HG02884 (cell line): ENCODE data around the gene SLC25A13.
"Not testable (repeated sequence)": the region's sequence is repeated elsewhere in the genome, so short reads cannot be mapped to it uniquely, and the experiment has no call there.

Experiments used
- ATAC-seq: cut with Tn5 transposase; IDR thresholded peaks from one replicate; pipeline ENCODE4 v1.9.1; 2021; ENCODE audit warnings: mild to moderate bottlenecking, moderate library complexity; ENCODE audit not compliant: unreplicated experiment

The SLC25A13 gene

DNA sequence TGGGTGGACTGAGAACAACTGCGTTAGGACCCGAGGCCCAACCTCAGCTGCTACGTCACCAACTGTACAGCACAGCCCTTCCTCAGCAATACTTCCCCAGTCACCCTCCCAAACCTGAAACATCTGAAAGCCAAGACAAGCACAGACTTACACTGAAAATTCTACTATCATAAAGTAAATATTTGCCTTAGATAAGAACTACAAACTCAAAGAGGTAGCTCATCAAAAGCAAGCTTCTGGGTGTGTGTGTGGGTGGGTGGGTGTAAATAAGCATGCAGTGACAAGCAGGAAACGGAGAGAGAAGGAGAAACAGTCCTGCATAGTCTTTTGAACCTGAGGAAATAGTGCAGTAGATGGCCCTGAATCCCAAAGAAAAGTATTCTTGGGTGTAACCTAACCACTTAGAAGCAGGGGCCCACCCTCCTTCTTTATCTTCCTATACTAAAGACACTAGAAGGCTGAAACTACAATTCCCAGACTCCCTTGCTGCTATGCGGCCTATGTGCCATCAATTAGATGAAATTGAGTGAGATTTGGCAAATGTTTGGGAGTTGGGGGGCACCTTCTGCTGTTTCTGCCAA lies 18.7 kb downstream of the SLC25A13 start:
- ATAC-seq = no peak

GRCh38 chr7:96300986-96301385 lies 20.9 kb downstream of the SLC25A13 start:
- ATAC-seq = no peak

- ATAC-seq = no peak
Observed at GRCh38 chr7:96300502-96300901, 21.4 kb downstream of the SLC25A13 start.

- no peak for ATAC-seq
Observed at GRCh38 chr7:96299496-96299895, 22.4 kb downstream of the SLC25A13 start.

DNA sequence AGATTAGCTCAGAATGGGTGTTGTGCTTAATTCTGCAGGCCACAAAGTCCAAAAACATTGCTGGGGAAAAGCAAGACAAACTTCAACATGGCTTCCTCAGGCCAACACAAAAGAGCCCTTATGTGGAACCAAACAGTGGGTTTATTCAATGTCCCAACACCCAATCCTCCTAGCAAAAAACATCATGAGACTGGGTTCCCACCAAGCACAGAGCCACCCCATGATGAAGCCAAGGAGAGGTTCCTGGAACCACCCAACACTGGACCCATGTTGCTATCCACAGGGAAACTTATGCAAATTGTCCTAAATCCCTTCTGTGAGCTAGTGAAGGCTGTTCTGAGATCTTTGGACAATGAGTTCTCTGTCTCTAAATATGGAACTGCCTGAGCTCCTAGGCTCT lies 24.0 kb downstream of the SLC25A13 start:
- no peak for ATAC-seq

DNA sequence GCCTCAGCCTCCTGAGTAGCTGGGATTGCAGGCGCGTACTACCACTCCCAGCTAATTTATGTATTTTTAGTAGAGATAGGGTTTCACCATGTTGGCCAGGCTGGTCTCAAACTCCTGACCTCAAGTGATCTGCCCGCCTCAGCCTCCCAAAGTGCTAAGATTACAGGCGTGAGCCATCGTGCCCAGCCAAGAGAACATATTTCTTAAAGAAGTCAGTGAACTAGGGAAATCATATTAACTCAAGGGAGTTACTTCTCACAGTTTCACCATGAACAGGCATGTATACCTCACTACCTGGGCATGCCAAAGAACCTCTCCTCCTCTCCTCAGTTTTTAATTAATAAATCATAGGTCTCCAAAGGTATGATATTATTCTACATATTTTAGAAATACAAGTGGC lies 24.5 kb downstream of the SLC25A13 start:
- not testable (repeated sequence) for ATAC-seq

DNA sequence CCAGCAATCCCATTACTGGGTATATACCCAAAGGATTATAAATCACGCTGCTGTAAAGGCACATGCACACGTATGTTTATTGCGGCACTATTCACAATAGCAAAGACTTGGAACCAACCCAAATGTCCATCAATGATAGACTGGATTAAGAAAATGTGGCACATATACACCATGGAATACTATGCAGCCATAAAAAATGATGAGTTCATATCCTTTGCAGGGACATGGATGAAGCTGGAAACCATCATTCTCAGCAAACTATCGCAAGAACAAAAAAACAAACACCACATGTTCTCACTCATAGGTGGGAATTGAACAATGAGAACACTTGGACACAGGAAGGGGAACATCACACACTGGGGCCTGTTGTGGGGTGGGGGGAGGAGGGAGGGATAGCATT lies 28.0 kb downstream of the SLC25A13 start:
- ATAC-seq = not testable (repeated sequence)

GRCh38 chr7:96287559-96287958 lies 34.3 kb downstream of the SLC25A13 start:
- peak; percentile 2 for ATAC-seq

DNA sequence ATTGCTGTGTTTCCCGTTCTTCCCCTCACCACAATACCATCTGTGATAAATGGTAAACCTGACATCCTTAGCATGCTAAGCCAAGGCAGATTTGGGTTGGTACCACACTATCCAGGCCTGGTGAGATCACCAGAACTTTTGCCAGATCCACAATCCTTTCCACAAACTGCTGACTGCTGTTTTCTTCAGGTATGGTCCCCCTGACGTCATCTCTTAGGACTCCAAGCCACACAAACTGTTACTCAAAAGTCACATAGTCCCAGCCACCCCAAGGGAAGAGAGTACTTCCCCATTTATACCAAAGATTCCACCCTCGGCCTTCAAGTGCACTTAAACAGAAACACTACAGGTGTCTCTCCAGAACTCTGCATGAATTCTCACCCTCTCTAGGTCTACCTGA lies 34.8 kb downstream of the SLC25A13 start:
- peak; percentile 46 for ATAC-seq

DNA sequence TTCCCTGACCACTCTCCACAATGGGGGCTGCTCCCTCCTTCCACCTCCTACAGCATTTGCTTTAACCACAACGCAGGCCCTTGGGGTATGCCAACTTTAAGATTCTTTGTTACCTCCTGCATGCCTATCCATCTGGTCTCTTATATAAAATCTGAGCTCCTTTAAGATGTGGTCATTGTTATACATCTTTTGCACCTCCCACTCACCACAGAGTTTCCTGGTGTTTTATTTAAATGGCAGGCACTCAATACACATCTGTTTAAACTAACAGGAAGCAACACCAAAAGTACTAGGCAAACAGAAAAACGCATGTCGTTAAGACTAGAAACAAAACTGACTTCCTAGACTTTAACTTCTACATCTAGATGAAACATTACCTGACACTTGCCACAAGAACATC lies 36.3 kb downstream of the SLC25A13 start:
- peak; percentile 44 for ATAC-seq

DNA sequence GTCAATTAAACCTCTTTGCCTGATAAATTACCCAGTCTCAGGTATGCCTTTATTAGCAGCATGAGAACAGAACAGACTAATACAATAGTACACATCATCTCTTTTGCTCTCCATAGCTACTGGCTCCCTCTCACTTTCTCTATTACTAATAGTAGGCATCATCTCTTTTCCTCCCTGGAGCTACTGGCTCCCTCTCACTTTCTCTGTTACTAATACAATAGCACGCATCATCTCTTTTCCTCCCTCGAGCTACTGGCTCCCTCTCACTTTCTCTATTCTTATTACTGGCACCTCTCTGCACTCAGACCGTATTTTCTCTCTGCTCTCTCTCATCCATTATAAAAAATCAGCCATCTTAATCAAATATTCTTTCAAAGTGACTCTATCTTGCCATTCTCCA lies 37.1 kb downstream of the SLC25A13 start:
- ATAC-seq = peak; percentile 61

GRCh38 chr7:96284240-96284639 lies 37.7 kb downstream of the SLC25A13 start:
- no peak for ATAC-seq

GRCh38 chr7:96282835-96283234 lies 39.1 kb downstream of the SLC25A13 start:
- no peak for ATAC-seq

GRCh38 chr7:96277921-96278320 lies 44.0 kb downstream of the SLC25A13 start:
- ATAC-seq = no peak

DNA sequence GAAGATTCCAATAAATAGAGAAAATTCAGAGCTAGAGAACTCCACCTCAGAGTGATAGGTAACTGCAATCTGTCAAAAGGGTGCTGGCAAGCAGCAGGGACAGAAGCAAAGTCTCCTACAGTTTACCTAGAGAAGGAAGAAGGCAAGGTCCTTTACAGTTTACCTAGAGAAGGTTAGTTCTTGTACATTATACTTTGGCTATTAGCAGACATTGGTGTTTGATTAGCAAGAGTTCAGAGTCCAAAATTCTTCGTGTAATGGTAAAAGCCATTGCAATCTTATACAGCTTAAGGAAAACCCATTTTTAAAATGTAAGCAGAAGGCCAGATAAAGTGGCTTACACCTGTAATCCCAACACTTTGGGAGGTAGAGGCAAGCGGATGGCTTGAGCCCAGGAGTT lies 45.9 kb downstream of the SLC25A13 start:
- no peak for ATAC-seq

DNA sequence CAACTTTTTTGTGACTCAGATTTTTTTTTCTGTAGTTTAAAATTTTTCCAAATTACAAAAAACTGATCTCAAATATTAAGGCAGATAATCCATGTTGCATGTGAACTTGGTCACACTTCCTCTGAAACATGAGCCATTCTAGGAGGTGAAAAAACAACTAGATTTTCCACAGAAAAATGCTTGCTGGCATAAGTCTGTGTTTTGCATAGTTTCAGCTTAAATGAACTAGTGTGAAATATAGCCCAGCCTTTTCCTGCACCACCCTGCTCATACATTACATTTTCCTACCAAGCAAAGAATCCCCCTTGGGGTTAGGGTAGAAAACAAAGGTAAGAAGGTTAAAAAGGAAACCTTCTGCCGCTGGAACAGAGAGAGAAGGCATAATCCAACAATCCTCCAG lies 48.2 kb downstream of the SLC25A13 start:
- ATAC-seq = no peak

DNA sequence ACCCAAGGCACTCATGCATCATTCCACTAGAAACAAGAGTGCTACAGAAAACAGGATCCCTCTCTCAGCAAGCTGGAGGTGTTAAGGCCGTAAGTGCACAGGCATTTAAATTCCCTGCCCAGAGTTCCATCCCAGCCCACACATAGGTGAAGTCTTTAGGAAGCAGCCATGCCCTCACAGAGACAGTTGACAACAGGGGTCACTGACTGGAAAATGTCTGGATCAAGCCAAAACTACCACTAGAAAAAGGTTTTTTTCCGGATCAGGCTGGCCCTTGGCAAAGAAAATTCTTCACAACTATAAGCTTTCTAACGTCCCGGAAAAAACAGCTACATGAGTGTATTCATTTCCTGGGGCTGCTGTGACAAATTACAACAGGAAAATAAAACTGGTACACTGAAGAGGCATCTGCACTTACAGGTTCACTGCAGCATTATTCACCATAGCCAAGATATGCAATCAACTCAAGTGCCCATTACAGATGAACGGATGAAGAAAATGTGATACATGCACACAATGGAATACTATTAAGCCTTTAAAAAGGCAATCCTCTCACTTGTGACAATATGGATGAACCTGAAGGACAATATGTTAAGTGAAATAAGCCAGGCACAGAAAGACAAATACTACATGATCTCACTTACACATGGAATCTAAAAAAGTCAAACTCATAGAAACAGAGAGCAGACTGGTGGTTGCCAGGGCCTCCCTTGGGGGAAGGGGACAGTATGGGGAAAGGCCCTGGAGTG lies 52.5 kb downstream of the SLC25A13 start:
- no peak for ATAC-seq

GRCh38 chr7:96266580-96266979 lies 55.3 kb downstream of the SLC25A13 start:
- ATAC-seq = no peak

GRCh38 chr7:96266015-96266414 lies 55.9 kb downstream of the SLC25A13 start:
- ATAC-seq = no peak

DNA sequence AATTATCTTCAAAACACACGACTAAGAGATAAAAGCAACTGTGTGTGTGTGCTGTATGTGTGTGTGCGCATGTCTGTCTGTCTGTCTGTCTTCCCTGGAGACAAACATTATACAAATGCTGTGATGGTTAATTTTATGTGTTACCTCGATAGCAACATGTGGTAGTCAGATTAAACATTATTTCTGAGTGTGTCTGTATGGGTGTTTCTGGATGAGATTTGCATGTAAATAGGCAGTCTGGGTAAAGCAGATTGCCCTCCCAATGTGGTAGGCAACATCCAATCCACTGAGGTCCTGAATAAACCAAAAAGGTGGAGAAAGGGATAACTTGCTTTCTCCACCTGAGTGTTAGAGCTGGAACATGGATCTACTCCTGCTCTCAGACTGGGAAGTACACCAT lies 67.9 kb downstream of the SLC25A13 start:
- ATAC-seq = no peak

DNA sequence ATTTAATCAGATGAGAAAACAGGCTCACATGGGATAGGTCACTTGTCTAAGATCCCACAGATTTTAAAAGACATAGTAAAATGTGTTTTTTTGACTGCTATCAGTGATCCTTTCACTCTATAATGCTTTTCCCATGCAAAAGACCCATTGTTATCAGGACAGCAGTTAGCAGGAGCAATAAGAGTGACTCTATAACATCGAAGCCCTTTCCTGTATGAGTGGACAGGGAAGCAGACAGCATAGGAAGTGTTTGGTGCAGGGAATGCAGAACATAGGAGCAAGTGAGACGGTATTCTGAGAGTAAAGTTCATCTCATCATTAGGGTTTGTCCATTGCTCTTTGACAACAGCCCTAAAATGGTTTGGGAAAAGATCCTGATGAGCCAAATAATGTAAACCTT lies 68.5 kb downstream of the SLC25A13 start:
- ATAC-seq = no peak

- ATAC-seq = no peak
Observed at GRCh38 chr7:96250776-96251361, 71.0 kb downstream of the SLC25A13 start.
